NT2/D1 (cell line): ENCODE data around the gene ATP5F1C.
"Not testable (repeated sequence)": the region's sequence is repeated elsewhere in the genome, so short reads cannot be mapped to it uniquely, and the experiment has no call there.

Source experiments
- DNase-seq: peaks from one replicate; pipeline ENCODE4 v3.0.0-alpha.2; 2011; ENCODE audit warnings: low read depth, low spot score
- H3K27me3 ChIP-seq: 2 replicates; pipeline ENCODE4 v1.6.0; 2011; ENCODE audit warnings: mild to moderate bottlenecking; ENCODE audit not compliant: insufficient read length, insufficient read depth
- H3K36me3 ChIP-seq: 2 replicates; pipeline ENCODE4 v1.6.1; 2011; ENCODE audit warnings: mild to moderate bottlenecking, low read length, mixed read lengths; ENCODE audit not compliant: insufficient read depth, insufficient read length
- H3K4me1 ChIP-seq: 2 replicates; pipeline ENCODE4 v1.5.1; 2011; ENCODE audit not compliant: insufficient read depth, insufficient read length
- H3K4me3 ChIP-seq: 2 replicates; pipeline ENCODE4 v1.5.1; 2011; ENCODE audit warnings: low read depth; ENCODE audit not compliant: insufficient read length
- H3K9ac ChIP-seq: 2 replicates; pipeline ENCODE4 v1.6.0; 2011; ENCODE audit warnings: low read depth; ENCODE audit not compliant: insufficient read length
- H3K9me3 ChIP-seq: 2 replicates; pipeline ENCODE4 v1.5.1; 2011; ENCODE audit warnings: mild to moderate bottlenecking, low read length; ENCODE audit not compliant: insufficient read depth
- SUZ12 ChIP-seq: IDR thresholded peaks from 2 replicates; pipeline ENCODE4 v1.6.1; 2011; ENCODE audit not compliant: insufficient read length, insufficient read depth; ENCODE audit errors: extremely low read depth
- YY1 ChIP-seq: IDR thresholded peaks from 2 replicates; pipeline ENCODE4 v1.6.1; 2011; ENCODE audit not compliant: insufficient read length, insufficient read depth
- ZNF274 ChIP-seq: IDR thresholded peaks from 2 replicates; pipeline ENCODE4 v1.6.1; 2011; ENCODE audit warnings: mild to moderate bottlenecking, low read depth, low read length

Gene ATP5F1C

GRCh38 chr10:7797582-7797981, 9.6 kb downstream of the ATP5F1C start:
- DNase-seq, result no peak
- Histone ChIP-seq H3K4me1 (no peaks in the 10 kb centered on the region), H3K9me3 (no peaks in the 10 kb centered on the region), H3K4me3 (no peak overlapping the region), H3K9ac (no peak overlapping the region), H3K36me3 (peaks cover 45% of the 10 kb centered on the region), H3K27me3 (no peaks in the 10 kb centered on the region)
- TF ChIP-seq YY1, result no peak
- TF ChIP-seq ZNF274, result no peak
- no peak for TF ChIP-seq SUZ12

GRCh38 chr10:7802606-7803005, 14.6 kb downstream of the ATP5F1C start:
- Histone ChIP-seq H3K4me1 (no peaks in the 10 kb centered on the region), H3K9ac (no peak overlapping the region), H3K9me3 (no peaks in the 10 kb centered on the region), H3K27me3 (no peaks in the 10 kb centered on the region), H3K36me3 (peaks cover 73% of the 10 kb centered on the region), H3K4me3 (no peak overlapping the region)
- DNase-seq, result no peak
- no peak for TF ChIP-seq SUZ12
- TF ChIP-seq YY1, result no peak
- no peak for TF ChIP-seq ZNF274

GRCh38 chr10:7804216-7804615, 16.2 kb downstream of the ATP5F1C start:
- Histone ChIP-seq H3K4me3 (no peak overlapping the region), H3K9ac (no peak overlapping the region), H3K9me3 (no peaks in the 10 kb centered on the region), H3K4me1 (no peaks in the 10 kb centered on the region), H3K27me3 (no peaks in the 10 kb centered on the region), H3K36me3 (peaks cover 78% of the 10 kb centered on the region)
- DNase-seq, result no peak
- TF ChIP-seq YY1 (no peak), SUZ12 (no peak), ZNF274 (no peak)

GRCh38 chr10:7804741-7805140, 16.8 kb downstream of the ATP5F1C start:
- DNase-seq, result no peak
- peaks cover 72% of the 10 kb centered on the region for H3K36me3 ChIP-seq

GRCh38 chr10:7808686-7809267, 20.8 kb downstream of the ATP5F1C start:
- Histone ChIP-seq H3K4me3 (no peak overlapping the region), H3K4me1 (no peaks in the 10 kb centered on the region), H3K9ac (no peak overlapping the region), H3K9me3 (no peaks in the 10 kb centered on the region), H3K27me3 (no peaks in the 10 kb centered on the region), H3K36me3 (peaks cover 35% of the 10 kb centered on the region)
- no peak for DNase-seq
- TF ChIP-seq SUZ12, result no peak
- no peak for TF ChIP-seq YY1
- TF ChIP-seq ZNF274, result no peak

More at GRCh38 chr10:7804741-7805140, 16.8 kb downstream of the ATP5F1C start:
- H3K9me3 ChIP-seq, result no peaks in the 10 kb centered on the region
- no peak overlapping the region for H3K4me3 ChIP-seq
- TF ChIP-seq SUZ12 (no peak), YY1 (no peak), ZNF274 (no peak)
- no peaks in the 10 kb centered on the region for H3K27me3 ChIP-seq
- no peaks in the 10 kb centered on the region for H3K4me1 ChIP-seq
- no peak overlapping the region for H3K9ac ChIP-seq

GRCh38 chr10:7810443-7810842, 22.5 kb downstream of the ATP5F1C start:
- H3K36me3 ChIP-seq, result peaks cover 20% of the 10 kb centered on the region
- no peaks in the 10 kb centered on the region for H3K9me3 ChIP-seq

GRCh38 chr10:7811000-7811399, 23.0 kb downstream of the ATP5F1C start:
- Histone ChIP-seq H3K4me3 (no peak overlapping the region), H3K27me3 (no peaks in the 10 kb centered on the region), H3K36me3 (peaks cover 20% of the 10 kb centered on the region), H3K9ac (no peak overlapping the region), H3K4me1 (no peaks in the 10 kb centered on the region), H3K9me3 (no peaks in the 10 kb centered on the region)
- TF ChIP-seq YY1, result no peak
- TF ChIP-seq ZNF274, result no peak
- TF ChIP-seq SUZ12, result no peak
- no peak for DNase-seq

More at GRCh38 chr10:7810443-7810842, 22.5 kb downstream of the ATP5F1C start:
- H3K27me3 ChIP-seq, result no peaks in the 10 kb centered on the region
- no peaks in the 10 kb centered on the region for H3K4me1 ChIP-seq
- no peak overlapping the region for H3K9ac ChIP-seq
- TF ChIP-seq YY1 (no peak), ZNF274 (no peak), SUZ12 (no peak)
- no peak for DNase-seq
- H3K4me3 ChIP-seq, result no peak overlapping the region

GRCh38 chr10:7811743-7812142, 23.8 kb downstream of the ATP5F1C start:
- not testable (repeated sequence) for H3K9me3 ChIP-seq, H3K9ac ChIP-seq, H3K4me3 ChIP-seq, H3K27me3 ChIP-seq, H3K4me1 ChIP-seq, DNase-seq
- H3K36me3 ChIP-seq, result peaks cover 18% of the 10 kb centered on the region
